Esophagus mucosa (tissue), 1 donor: Measurements from ENCODE around the gene OR4F6. TPM values are rescaled to one million over a fixed set of nuclear protein-coding genes. Genes with fewer than 3 reads are reported as not detected.

Source experiments
- ATAC-seq: fragments of 200-7000 bp; cut with Tn5 transposase; one replicate; pipeline ENCODE4 v1.9.1; 2020
- total RNA-seq: library from RNA; stranded (reverse); gene quantifications from one replicate; pipeline ENCODE4 v1.2.4, GENCODE V29; 2023
- donor health status: DM: yes; HTN: yes; CAD: no.

OR4F6 gene
- total RNA-seq, 1 donor from 2014 or later, result not detected

- ATAC-seq, result no peak
Measured at GRCh38 chr15:101805605-101806345, 2.5 kb downstream of the OR4F6 start.

- ATAC-seq, result no peak
Measured at GRCh38 chr15:101807345-101807945, 4.1 kb downstream of the OR4F6 start.

GRCh38 chr15:101808201-101808600, 4.9 kb downstream of the OR4F6 start:
- ATAC-seq, result no peak

GRCh38 chr15:101810456-101810855, 7.1 kb downstream of the OR4F6 start:
- ATAC-seq, result no peak

- no peak for ATAC-seq
Measured at GRCh38 chr15:101810876-101811275, 7.6 kb downstream of the OR4F6 start.

GRCh38 chr15:101811902-101812301, 8.6 kb downstream of the OR4F6 start, which contains the start of gene OR4F15:
Gene OR4F15 (plus strand): TSS chr15:101812202. CDS start chr15:101818187, 5,985 bp downstream.
- ATAC-seq, result no peak

GRCh38 chr15:101813803-101814534, 10.7 kb downstream of the OR4F6 start:
- no peak for ATAC-seq

GRCh38 chr15:101820781-101821180, 17.5 kb downstream of the OR4F6 start:
- no peak for ATAC-seq

GRCh38 chr15:101827257-101827656, 23.9 kb downstream of the OR4F6 start:
- no peak for ATAC-seq

- ATAC-seq, result no peak
Measured at GRCh38 chr15:101828774-101829173, 25.5 kb downstream of the OR4F6 start.

- no peak for ATAC-seq
Measured at GRCh38 chr15:101841656-101842055, 38.3 kb downstream of the OR4F6 start.

- ATAC-seq, result no peak
Measured at GRCh38 chr15:101844916-101845315, 41.6 kb downstream of the OR4F6 start.

GRCh38 chr15:101852356-101852755, 49.0 kb downstream of the OR4F6 start:
- no peak for ATAC-seq

Other genes with a start within 250 kb of the OR4F6 start
- gene TM2D3, start 151.1 kb upstream of the OR4F6 start, total RNA-seq, result 16.8 TPM
- gene TARS3, start 79.0 kb upstream of the OR4F6 start, total RNA-seq, result 4.3 TPM
- not detected for gene OR4F15, start 8.7 kb downstream of the OR4F6 start, total RNA-seq